Endothelial cell of umbilical vein (primary cell): ENCODE data around the gene FARP1. TPM values are rescaled to one million over a fixed set of nuclear protein-coding genes. Genes with fewer than 3 reads are reported as not detected.

Experiments
- BruUV-seq: library from RNA; stranded (reverse); fragments of 400-500 nt; replicated peaks from 2 replicates; lab custom pipeline; 2021; lab: Mats Ljungman, UMichigan
- CTCF ChIA-PET: fragments of 300-600, 350-600 bp; sonication (Branson Sonifier 250); formaldehyde crosslinking; loops from one replicate; lab custom pipeline; 2021; ENCODE audit warnings: antibody characterized with exemption, inconsistent platforms; lab: Charles Lee
- POLR2A ChIA-PET: fragments of 300-600, 350-600 bp; sonication (Branson Sonifier 250); formaldehyde crosslinking; loops from one replicate; lab custom pipeline; 2021; ENCODE audit warnings: antibody characterized with exemption, inconsistent platforms; lab: Charles Lee
- DNase-seq: peaks from one replicate; pipeline ENCODE4 v3.0.0-alpha.2; 2011; ENCODE audit warnings: low read depth, low spot score
- FAIRE-seq: peaks from 2 replicates; lab custom pipeline; 2011; peaks lifted over from hg19 to GRCh38; lab: Jason Lieb, UNC
- H2AFZ ChIP-seq: 2 replicates; pipeline ENCODE4 v1.6.0; 2012; ENCODE audit warnings: low read depth, low read length, control low read depth, inconsistent platforms
- H3K27ac ChIP-seq: 2 replicates; pipeline ENCODE4 v1.5.1; 2011; ENCODE audit warnings: low read depth, mild to moderate bottlenecking, control low read depth, low read length, moderate library complexity; ENCODE audit not compliant: insufficient read depth
- H3K27me3 ChIP-seq, 2 experiments: 2 replicates each; pipeline versions ENCODE4 v1.6.0 to v1.6.1; 2011; ENCODE audit warnings: low read length in 2 of 2, mixed read lengths in 1 of 2; ENCODE audit not compliant: control insufficient read depth in 2 of 2, insufficient read depth in 2 of 2
- H3K36me3 ChIP-seq, 2 experiments: 2 replicates in 1 of 2; 3 replicates in 1 of 2; pipeline ENCODE4 v1.5.1; 2011; ENCODE audit warnings: low read length in 2 of 2, mild to moderate bottlenecking in 1 of 2, moderate library complexity in 1 of 2; ENCODE audit not compliant: control insufficient read depth in 2 of 2, insufficient read depth in 2 of 2; ENCODE audit errors: extremely low read depth in 1 of 2
- H3K4me1 ChIP-seq: 3 replicates; pipeline ENCODE4 v1.5.1; 2011; ENCODE audit warnings: mild to moderate bottlenecking, low read length; ENCODE audit not compliant: control insufficient read depth, insufficient read depth; ENCODE audit errors: extremely low read depth
- H3K4me2 ChIP-seq: 2 replicates; pipeline ENCODE4 v1.6.1; 2011; ENCODE audit warnings: low read length, control low read depth, mixed read lengths; ENCODE audit not compliant: insufficient read depth
- H3K4me3 ChIP-seq, 3 experiments: fragments of 200-600 bp in 1 of 3; sonication (generic), shearing (Covaris generic) in 1 of 3; replicated peaks in 1 of 3; 2 replicates each; pipeline ENCODE4 v1.5.1; 2011 to 2016; ENCODE audit warnings: control low read depth in 3 of 3, low read length in 3 of 3, mild to moderate bottlenecking in 2 of 3, inconsistent platforms in 1 of 3, low read depth in 1 of 3, moderate library complexity in 1 of 3; ENCODE audit not compliant: insufficient read depth in 1 of 3
- H3K79me2 ChIP-seq: 2 replicates; pipeline ENCODE4 v1.6.0; 2012; ENCODE audit warnings: low read length, inconsistent platforms; ENCODE audit not compliant: control insufficient read depth, insufficient read depth
- H3K9ac ChIP-seq: replicated peaks from 2 replicates; pipeline ENCODE3; 2011; ENCODE audit warnings: low read length, control low read depth; ENCODE audit not compliant: insufficient read depth; ENCODE audit errors: extremely low read depth
- H3K9me1 ChIP-seq: replicated peaks from 3 replicates; pipeline ENCODE4 v1.6.0; 2011; ENCODE audit warnings: mild to moderate bottlenecking, low read length; ENCODE audit not compliant: control insufficient read depth, insufficient read depth; ENCODE audit errors: extremely low read depth
- H3K9me3 ChIP-seq: replicated peaks from 2 replicates; pipeline ENCODE4 v1.5.1; 2012; ENCODE audit warnings: low read length, inconsistent platforms; ENCODE audit not compliant: control insufficient read depth, insufficient read depth
- H4K20me1 ChIP-seq: replicated peaks from 2 replicates; pipeline ENCODE3; 2011; ENCODE audit warnings: mild to moderate bottlenecking, low read length; ENCODE audit not compliant: control insufficient read depth, insufficient read depth; ENCODE audit errors: extremely low read depth
- CTCF ChIP-seq, 2 donors: IDR thresholded peaks; 1 replicate in 1 of 2; 2 replicates in 1 of 2; pipeline ENCODE4 v1.5.1; 2011; ENCODE audit warnings: low read length in 2 of 2, mild to moderate bottlenecking in 2 of 2, moderate library complexity in 2 of 2, control low read depth in 1 of 2, inconsistent platforms in 1 of 2, low read depth in 1 of 2; ENCODE audit not compliant: insufficient read depth in 1 of 2; ENCODE audit errors: extremely low read depth in 1 of 2
- EZH2 ChIP-seq: IDR thresholded peaks from 2 replicates; pipeline ENCODE4 v1.6.1; 2012; ENCODE audit warnings: borderline replicate concordance, low read depth, mild to moderate bottlenecking, moderate library complexity, low read length, inconsistent platforms; ENCODE audit not compliant: severe bottlenecking
- FOS ChIP-seq: IDR thresholded peaks from 2 replicates; pipeline ENCODE4 v1.6.1; 2011; ENCODE audit warnings: mild to moderate bottlenecking, low read length, moderate library complexity, borderline replicate concordance; ENCODE audit not compliant: insufficient read depth
- GATA2 ChIP-seq: IDR thresholded peaks from 2 replicates; pipeline ENCODE4 v1.7.0; 2011; ENCODE audit warnings: low read depth, mild to moderate bottlenecking, moderate library complexity, mixed read lengths, low read length; ENCODE audit not compliant: insufficient read length, insufficient read depth
- JUN ChIP-seq: IDR thresholded peaks from 2 replicates; pipeline ENCODE4 v1.6.1; 2011; ENCODE audit warnings: borderline replicate concordance, low read depth; ENCODE audit not compliant: insufficient read length, insufficient read depth
- MAX ChIP-seq: IDR thresholded peaks from 2 replicates; pipeline ENCODE4 v1.6.1; 2011; ENCODE audit not compliant: insufficient read depth, insufficient read length
- MYC ChIP-seq: IDR thresholded peaks from one replicate; pipeline ENCODE4 v1.6.1; 2011; ENCODE audit warnings: mild to moderate bottlenecking, low read depth, low read length
- POLR2A ChIP-seq: IDR thresholded peaks from 2 replicates; pipeline ENCODE4 v1.6.1; 2012; ENCODE audit warnings: low read depth, mild to moderate bottlenecking, control low read depth, low read length
- POLR2AphosphoS5 ChIP-seq: IDR thresholded peaks from 2 replicates; pipeline ENCODE4 v1.6.1; 2012; ENCODE audit warnings: low read depth, mild to moderate bottlenecking, control low read depth, low read length, moderate library complexity; ENCODE audit not compliant: insufficient read depth
- dilution Hi-C: fragments of 300-500 bp; cut with MboI; formaldehyde crosslinking; loops from one replicate; pipeline ENCODE4 v1.15.0; 2019; ENCODE audit warnings: low sequenced_read_pairs; ENCODE audit not compliant: extremely low pct_ligation_motif_present
- intact Hi-C: fragments of 100-400 bp; cut with micrococcal nuclease; formaldehyde crosslinking; loops from one replicate; pipeline ENCODE4 v1.10.0; 2022
- polyA plus RNA-seq, 4 experiments: library from polyadenylated mRNA; depleted of rRNA in 3 of 4; stranded (reverse) in 3 of 4; unstranded in 1 of 4; fragments of >200 nt; gene quantifications; 2 replicates each; pipeline versions ENCODE4 v1.2.1 to v1.2.3, GENCODE V29; 2011 to 2012; ENCODE audit warnings: missing spikeins in 1 of 4
- total RNA-seq: library from RNA; stranded (reverse); gene quantifications from 2 replicates; pipeline ENCODE4 v1.2.3, GENCODE V29; 2021

Gene FARP1
- total and polyA plus RNA-seq, 2 donors (not counting 3 experiments of a cell fraction or from before 2014, with no cell fraction given) = 19.0 to 77.7 TPM

- H2AFZ ChIP-seq = no peak overlapping the region
- intact Hi-C loops = no loop called here
- H3K4me2 ChIP-seq = no peak overlapping the region
- TF ChIP-seq GATA2 (no peak), EZH2 (no peak), POLR2A (no peak), FOS (no peak), MAX (no peak)
- H3K9me1 ChIP-seq = no peaks in the 10 kb centered on the region
- no peak for FAIRE-seq
- ChIA-PET CTCF (interaction anchor here (1.5 kb wide), 1 partner anchor 396 kb away, joined by 5 read pairs; no protein-coding TSS in a partner anchor), POLR2A (no interaction called here)
- H3K79me2 ChIP-seq = no peaks in the 10 kb centered on the region
- no peak overlapping the region for H3K4me3 ChIP-seq
- no peaks in the 10 kb centered on the region for H3K9me3 ChIP-seq
- H3K27me3 ChIP-seq = no peaks in the 10 kb centered on the region
- no TSS peak for BruUV-seq
- DNase-seq = no peak
- H4K20me1 ChIP-seq = no peaks in the 10 kb centered on the region
- H3K36me3 ChIP-seq = peaks cover 0 to 2% of the 10 kb centered on the region in 2 experiments
- no peak overlapping the region for H3K9ac ChIP-seq
- dilution Hi-C loops = loop anchor here (25.0 kb wide), 1 partner anchor 233 kb away; no protein-coding TSS in a partner anchor
- no peak overlapping the region for H3K27ac ChIP-seq
- H3K4me1 ChIP-seq = no peaks in the 10 kb centered on the region
Observed at GRCh38 chr13:98429531-98429930, 286.6 kb downstream of the FARP1 start.

DNA sequence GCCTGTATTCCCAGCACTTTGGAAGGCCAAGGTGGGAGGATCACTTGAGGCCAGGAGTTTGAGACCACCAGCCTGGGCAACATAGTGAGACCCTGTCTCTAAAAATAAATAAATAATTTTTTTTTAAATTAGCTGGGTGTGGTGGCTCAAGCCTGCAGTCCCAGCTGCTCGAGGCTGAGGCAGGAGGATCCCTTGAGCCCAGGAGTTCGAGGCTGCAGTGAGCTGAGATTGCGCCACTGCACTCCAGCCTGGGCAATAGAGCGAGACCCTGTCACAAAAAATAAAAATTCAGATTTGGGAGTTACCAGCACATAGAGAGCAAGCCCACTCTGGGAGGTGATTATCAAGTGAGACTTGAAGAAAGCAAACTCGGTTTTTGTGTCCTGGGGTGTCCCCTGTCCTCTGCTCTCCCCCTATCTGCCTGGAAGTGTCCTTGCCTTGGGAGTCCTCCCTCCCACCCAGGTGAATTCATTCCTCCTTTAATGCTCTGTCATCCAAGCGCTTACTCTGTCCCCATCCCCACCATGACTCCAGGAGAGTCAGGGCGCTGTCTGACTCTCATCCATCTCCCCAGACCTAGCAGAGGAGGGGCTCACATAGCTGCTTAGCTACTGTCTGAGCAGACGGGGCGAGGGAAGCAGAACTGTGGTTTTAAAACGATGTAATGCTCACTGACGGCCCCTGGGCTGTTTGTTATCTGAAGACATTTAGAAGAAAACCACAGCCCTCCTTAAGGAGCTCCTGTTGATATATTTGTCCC, 287.3 kb downstream of the FARP1 start:
- Histone ChIP-seq H3K27me3 (no peaks in the 10 kb centered on the region), H3K4me3 (no peak overlapping the region), H3K4me1 (no peaks in the 10 kb centered on the region), H3K4me2 (no peak overlapping the region), H3K9me1 (no peaks in the 10 kb centered on the region), H3K9ac (no peak overlapping the region), H3K9me3 (no peaks in the 10 kb centered on the region), H2AFZ (no peak overlapping the region), H3K79me2 (no peaks in the 10 kb centered on the region), H4K20me1 (no peaks in the 10 kb centered on the region), H3K36me3 (peaks cover 0 to 2% of the 10 kb centered on the region in 2 experiments), H3K27ac (no peak overlapping the region)
- TF ChIP-seq JUN (no peak), EZH2 (no peak), FOS (no peak), CTCF (IDR thresholded peaks at IDR 0.05; ENCODE audit: extremely low read depth in 1 of 2, insufficient read depth in 1 of 2, low read depth in 1 of 2, low read length in 2 of 2) (no peak), MAX (no peak), POLR2AphosphoS5 (no peak), GATA2 (no peak), POLR2A (no peak), MYC (no peak)
- DNase-seq (no peak), FAIRE-seq (no peak)
- intact Hi-C loops (no loop called here), dilution Hi-C loops (loop anchor here (25.0 kb wide), 1 partner anchor 232 kb away; no protein-coding TSS in a partner anchor)
- BruUV-seq = no TSS peak
- ChIA-PET POLR2A (interaction anchor here (0.6 kb wide), 1 partner anchor 304 kb away, joined by 4 read pairs; no protein-coding TSS in a partner anchor), CTCF (interaction anchor here (0.9 to 2.0 kb wide), 5 partner anchors 13 to 574 kb away, joined by 3 to 6 read pairs (median 5); no protein-coding TSS in a partner anchor)
